Mucosa of stomach (tissue), 1 donor: Measurements from ENCODE around the gene GBGT1.
A peak's percentile ranks its signal among the peaks of the same experiment; 100 is the strongest.

Source experiments
- H3K27me3 ChIP-seq: one replicate; pipeline ENCODE4 v1.7.0; 2013; ENCODE audit warnings: mild to moderate bottlenecking, low read length; ENCODE audit not compliant: control insufficient read depth, insufficient read depth
- H3K36me3 ChIP-seq: one replicate; pipeline ENCODE4 v1.7.0; 2013; ENCODE audit warnings: low read length; ENCODE audit not compliant: control insufficient read depth, insufficient read depth
- H3K4me1 ChIP-seq: one replicate; pipeline ENCODE4 v1.7.0; 2013; ENCODE audit warnings: mild to moderate bottlenecking, low read length; ENCODE audit not compliant: control insufficient read depth, insufficient read depth
- H3K4me3 ChIP-seq: one replicate; pipeline ENCODE4 v1.7.0; 2013; ENCODE audit warnings: low read length
- H3K9ac ChIP-seq: one replicate; pipeline ENCODE4 v1.7.0; 2013; ENCODE audit warnings: mild to moderate bottlenecking, low read length, moderate library complexity
- H3K9me3 ChIP-seq: one replicate; pipeline ENCODE4 v1.7.0; 2013; ENCODE audit warnings: mild to moderate bottlenecking, low read length, moderate library complexity; ENCODE audit not compliant: control insufficient read depth
- donor health status: Pancreatic carcinoma.

GBGT1 gene

GRCh38 chr9:133135146-133135745 is 28.5 kb downstream of the GBGT1 start:
- Histone ChIP-seq H3K9ac (peak overlapping the region; percentile 78), H3K4me1 (peaks cover 87% of the 10 kb centered on the region), H3K36me3 (no peaks in the 10 kb centered on the region), H3K9me3 (no peaks in the 10 kb centered on the region), H3K27me3 (no peaks in the 10 kb centered on the region), H3K4me3 (no peak overlapping the region)

- Histone ChIP-seq H3K36me3 (no peaks in the 10 kb centered on the region), H3K9me3 (no peaks in the 10 kb centered on the region), H3K27me3 (no peaks in the 10 kb centered on the region), H3K4me3 (no peak overlapping the region), H3K4me1 (peaks cover 82% of the 10 kb centered on the region), H3K9ac (peak overlapping the region; percentile 78)
These were observed 29.1 kb downstream of the GBGT1 start for GRCh38 chr9:133134388-133135145.

DNA sequence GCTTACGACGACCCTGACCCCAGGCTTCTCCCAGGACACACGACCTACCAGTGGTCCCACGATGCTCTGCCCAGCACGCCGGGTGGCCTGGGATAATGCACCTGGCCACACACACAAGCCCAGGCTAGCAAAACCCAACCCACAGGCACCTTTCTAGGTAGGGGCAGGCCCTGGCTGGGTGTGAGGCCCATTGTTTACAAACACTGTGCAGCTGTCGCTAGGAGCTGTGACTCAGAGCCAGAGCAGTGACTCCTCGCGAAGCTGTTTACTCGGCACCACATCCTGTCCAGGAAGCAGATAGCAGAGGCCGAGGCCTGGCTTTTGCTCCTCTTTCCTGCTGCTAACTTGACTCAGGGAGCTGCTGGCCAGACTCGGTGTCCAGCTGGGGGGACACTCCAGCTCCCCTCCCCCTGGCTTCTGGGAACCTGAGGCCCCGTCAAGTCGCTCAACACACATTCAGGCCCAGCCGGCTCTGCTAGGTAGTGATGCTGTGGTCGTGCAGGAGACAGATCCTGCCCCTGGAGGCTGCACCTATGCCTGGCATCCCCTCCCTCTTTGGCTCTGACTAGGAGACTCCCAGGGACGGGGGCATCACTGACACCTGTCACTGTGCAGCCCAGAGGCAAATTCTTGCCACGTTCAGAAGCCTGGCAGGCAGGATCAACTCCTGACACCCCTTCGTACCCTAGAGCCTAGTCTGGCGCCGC is 29.9 kb downstream of the GBGT1 start:
- Histone ChIP-seq H3K4me1 (peaks cover 82% of the 10 kb centered on the region), H3K9me3 (no peaks in the 10 kb centered on the region), H3K36me3 (no peaks in the 10 kb centered on the region), H3K27me3 (no peaks in the 10 kb centered on the region), H3K9ac (peak overlapping the region; percentile 78), H3K4me3 (peak overlapping the region; percentile 9)

GRCh38 chr9:133132174-133132573 is 31.5 kb downstream of the GBGT1 start:
- Histone ChIP-seq H3K9me3 (no peaks in the 10 kb centered on the region), H3K4me3 (no peak overlapping the region), H3K4me1 (peaks cover 82% of the 10 kb centered on the region), H3K27me3 (no peaks in the 10 kb centered on the region), H3K36me3 (no peaks in the 10 kb centered on the region), H3K9ac (peak overlapping the region; percentile 5)

- Histone ChIP-seq H3K9ac (peak overlapping the region; percentile 5), H3K9me3 (no peaks in the 10 kb centered on the region), H3K27me3 (no peaks in the 10 kb centered on the region), H3K36me3 (no peaks in the 10 kb centered on the region), H3K4me3 (no peak overlapping the region), H3K4me1 (peaks cover 82% of the 10 kb centered on the region)
These were observed 32.2 kb downstream of the GBGT1 start for GRCh38 chr9:133131506-133131905.

DNA sequence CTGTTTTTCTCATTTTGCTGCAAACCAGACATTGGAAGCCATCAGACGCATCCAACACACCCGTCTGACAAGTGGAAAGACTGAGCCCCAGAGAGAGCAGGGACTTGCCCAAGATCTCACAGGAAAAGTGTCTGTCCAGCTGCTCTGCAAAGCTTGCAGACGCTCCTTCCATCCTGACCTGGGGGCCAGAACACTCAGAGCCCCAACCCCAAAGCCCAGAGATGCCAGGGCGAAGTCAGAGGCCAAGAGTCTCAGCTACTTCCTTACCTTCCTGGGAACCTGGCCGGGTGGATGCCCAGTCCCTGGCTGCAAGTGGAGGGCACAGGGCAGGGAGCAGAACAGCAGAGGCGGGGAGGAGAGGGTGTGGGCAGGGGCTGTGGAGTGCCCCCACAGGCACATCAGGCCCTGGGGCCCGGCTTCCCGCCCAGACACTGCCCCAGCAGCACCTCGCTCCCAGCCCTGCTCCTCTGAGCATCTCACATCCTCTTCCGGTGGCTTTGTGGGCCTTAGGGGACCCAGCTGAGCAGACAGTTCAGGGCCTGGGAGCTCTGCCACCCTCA is 32.9 kb downstream of the GBGT1 start:
- Histone ChIP-seq H3K4me3 (no peak overlapping the region), H3K4me1 (peaks cover 84% of the 10 kb centered on the region), H3K27me3 (no peaks in the 10 kb centered on the region), H3K9me3 (no peaks in the 10 kb centered on the region), H3K36me3 (no peaks in the 10 kb centered on the region), H3K9ac (no peak overlapping the region)

- Histone ChIP-seq H3K9ac (peak overlapping the region; percentile 26), H3K4me1 (peaks cover 72% of the 10 kb centered on the region), H3K27me3 (no peaks in the 10 kb centered on the region), H3K4me3 (no peak overlapping the region), H3K36me3 (no peaks in the 10 kb centered on the region), H3K9me3 (no peaks in the 10 kb centered on the region)
These were observed 34.5 kb downstream of the GBGT1 start for GRCh38 chr9:133129001-133129795.

DNA sequence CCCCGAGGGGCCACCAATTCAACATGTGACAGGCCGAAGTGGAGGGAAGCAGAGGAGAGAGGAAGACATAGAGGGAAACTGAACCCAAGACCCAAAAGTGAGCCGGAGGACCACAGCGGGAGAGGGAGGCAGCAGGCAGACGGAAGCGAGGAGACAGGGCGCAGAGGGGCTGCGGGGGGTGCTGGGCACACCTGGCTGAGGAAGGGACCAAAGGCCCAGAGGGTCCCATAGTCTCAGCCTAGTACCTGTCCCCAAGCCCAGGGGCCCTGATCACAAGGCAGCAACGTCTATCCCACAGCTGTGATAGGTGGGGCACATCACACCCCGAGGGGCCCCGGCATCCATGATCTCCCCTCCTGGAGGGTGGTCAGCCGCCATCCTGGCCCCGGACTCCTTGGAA is 35.6 kb downstream of the GBGT1 start:
- H3K9ac ChIP-seq: peak overlapping the region; percentile 0
- no peaks in the 10 kb centered on the region for H3K9me3 ChIP-seq
- peaks cover 66% of the 10 kb centered on the region for H3K4me1 ChIP-seq
- H3K4me3 ChIP-seq: no peak overlapping the region
- H3K27me3 ChIP-seq: no peaks in the 10 kb centered on the region
- H3K36me3 ChIP-seq: no peaks in the 10 kb centered on the region

GRCh38 chr9:133127340-133127981 is 36.3 kb downstream of the GBGT1 start:
- Histone ChIP-seq H3K9ac (peak overlapping the region; percentile 27), H3K4me3 (no peak overlapping the region), H3K4me1 (peaks cover 64% of the 10 kb centered on the region), H3K9me3 (no peaks in the 10 kb centered on the region), H3K36me3 (no peaks in the 10 kb centered on the region), H3K27me3 (no peaks in the 10 kb centered on the region)

DNA sequence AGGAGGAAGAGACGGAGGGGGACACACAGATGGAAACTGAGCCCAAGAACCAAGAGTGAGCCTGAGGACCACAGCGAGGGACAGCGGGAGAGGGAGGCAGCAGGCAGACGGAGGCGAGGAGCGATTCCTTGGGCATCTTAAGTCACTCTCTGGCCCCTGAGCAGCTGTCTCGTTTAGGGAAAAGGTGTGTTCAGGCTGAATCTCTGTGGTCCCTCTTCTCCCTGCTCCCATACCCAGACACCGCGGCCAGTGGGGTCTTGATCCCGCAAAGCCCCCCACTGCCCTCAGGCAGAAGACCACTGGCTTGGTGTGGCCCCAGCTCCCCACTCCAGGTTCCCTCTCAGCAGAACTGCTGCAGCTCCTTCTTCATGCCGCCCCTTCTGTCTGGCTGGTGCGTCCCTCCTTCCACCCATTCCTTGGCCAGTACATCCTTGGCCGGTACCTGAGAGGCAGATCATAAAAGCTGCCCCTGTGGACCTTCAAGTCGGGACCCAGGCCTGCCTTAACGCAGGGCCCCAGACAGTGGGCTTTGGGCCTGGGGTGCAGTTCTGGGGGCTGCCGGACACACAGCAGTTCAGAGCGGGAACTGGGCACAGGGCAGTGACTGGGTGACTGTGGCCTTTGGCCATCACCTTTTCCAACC is 36.9 kb downstream of the GBGT1 start:
- Histone ChIP-seq H3K4me3 (no peak overlapping the region), H3K9ac (peak overlapping the region; percentile 27), H3K4me1 (peaks cover 62% of the 10 kb centered on the region), H3K9me3 (no peaks in the 10 kb centered on the region), H3K27me3 (no peaks in the 10 kb centered on the region), H3K36me3 (no peaks in the 10 kb centered on the region)
